ENCODE measurements around the gene CBLN3. TPM values are rescaled to one million over a fixed set of nuclear protein-coding genes. Genes with fewer than 3 reads are reported as not detected.
"Not testable (repeated sequence)": the region's sequence is repeated elsewhere in the genome, so short reads cannot be mapped to it uniquely, and the experiment has no call there.

The CBLN3 gene
- 1 to 10 TPM; 3.3 to 5.0 (median 3.9) TPM for total RNA-seq (2021; fragmentation: NEBNext Ultra II Directional; extraction: Animal tissue kit (Norgen Biotek cat#: 25700))
- long read RNA-seq, partial matches to known transcripts, result 0 of 1 reads
- long read RNA-seq, other reads (novel, unspliced or antisense), result 0 of 1 reads

DNA sequence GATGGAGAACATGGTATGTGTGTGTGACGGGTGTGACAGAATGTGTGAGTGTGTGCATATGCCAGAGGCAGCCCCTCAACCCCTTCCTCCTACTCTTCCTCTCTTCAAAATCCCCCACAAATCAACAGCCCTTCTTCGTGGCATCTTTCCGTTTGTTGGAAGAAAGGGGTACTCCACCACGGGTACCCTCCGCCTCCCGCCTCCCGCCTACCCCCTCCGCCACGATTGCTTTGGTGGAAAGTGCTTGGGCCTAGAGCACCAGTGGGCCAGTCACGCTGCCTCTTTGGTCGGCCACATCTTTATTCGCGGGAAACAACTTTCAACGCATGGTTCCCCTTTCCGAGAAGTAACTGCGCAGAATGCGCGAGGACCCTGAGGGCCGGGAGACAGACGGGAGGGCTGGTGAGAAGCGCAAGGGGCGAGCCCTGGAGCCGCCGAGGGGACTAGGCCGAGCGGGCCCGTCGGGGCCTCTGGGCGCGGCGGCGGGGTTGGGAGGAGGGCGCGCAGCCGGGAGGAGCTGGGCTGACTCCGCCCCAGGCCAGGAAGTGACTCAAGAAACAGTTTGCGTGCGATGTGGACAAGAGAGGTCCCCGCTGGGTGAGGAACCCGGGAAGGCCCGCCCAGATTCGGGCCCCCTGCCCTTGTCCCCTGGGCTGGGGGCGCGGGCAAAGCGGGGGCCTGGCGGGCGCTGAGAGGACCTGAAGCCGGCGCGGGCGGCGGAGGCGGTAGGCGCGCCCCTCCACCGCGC is at the start of gene CBLN3, which contains the start of gene KHNYN:
Gene CBLN3, minus strand, starts transcription at position 274 of the 748 bp plus-strand sequence. CDS start 614 bp downstream, outside the sequence.
Gene KHNYN, plus strand, starts transcription at position 560 of the 748 bp plus-strand sequence. CDS start 777 bp downstream, outside the sequence.
- Mint-ChIP-seq H3K9me3 (no peaks in the 10 kb centered on the region), H3K4me1 (ENCODE audit: low read depth) (peaks cover 52% of the 10 kb centered on the region), H3K27ac (peak within 1 kb of the TSS; percentile 96), H3K27me3 (ENCODE audit: insufficient read depth) (peaks cover 2% of the 10 kb centered on the region), H3K36me3 (ENCODE audit: low read depth) (peaks cover 8% of the 10 kb centered on the region), H3K4me3 (peak within 1 kb of the TSS; percentile 86)
- TF ChIP-seq, protein P1, sequence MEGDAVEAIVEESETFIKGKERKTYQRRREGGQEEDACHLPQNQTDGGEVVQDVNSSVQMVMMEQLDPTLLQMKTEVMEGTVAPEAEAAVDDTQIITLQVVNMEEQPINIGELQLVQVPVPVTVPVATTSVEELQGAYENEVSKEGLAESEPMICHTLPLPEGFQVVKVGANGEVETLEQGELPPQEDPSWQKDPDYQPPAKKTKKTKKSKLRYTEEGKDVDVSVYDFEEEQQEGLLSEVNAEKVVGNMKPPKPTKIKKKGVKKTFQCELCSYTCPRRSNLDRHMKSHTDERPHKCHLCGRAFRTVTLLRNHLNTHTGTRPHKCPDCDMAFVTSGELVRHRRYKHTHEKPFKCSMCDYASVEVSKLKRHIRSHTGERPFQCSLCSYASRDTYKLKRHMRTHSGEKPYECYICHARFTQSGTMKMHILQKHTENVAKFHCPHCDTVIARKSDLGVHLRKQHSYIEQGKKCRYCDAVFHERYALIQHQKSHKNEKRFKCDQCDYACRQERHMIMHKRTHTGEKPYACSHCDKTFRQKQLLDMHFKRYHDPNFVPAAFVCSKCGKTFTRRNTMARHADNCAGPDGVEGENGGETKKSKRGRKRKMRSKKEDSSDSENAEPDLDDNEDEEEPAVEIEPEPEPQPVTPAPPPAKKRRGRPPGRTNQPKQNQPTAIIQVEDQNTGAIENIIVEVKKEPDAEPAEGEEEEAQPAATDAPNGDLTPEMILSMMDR (IDR thresholded peaks at IDR 0.05), result no peak
- DNase-seq, result peak; percentile 88

DNA sequence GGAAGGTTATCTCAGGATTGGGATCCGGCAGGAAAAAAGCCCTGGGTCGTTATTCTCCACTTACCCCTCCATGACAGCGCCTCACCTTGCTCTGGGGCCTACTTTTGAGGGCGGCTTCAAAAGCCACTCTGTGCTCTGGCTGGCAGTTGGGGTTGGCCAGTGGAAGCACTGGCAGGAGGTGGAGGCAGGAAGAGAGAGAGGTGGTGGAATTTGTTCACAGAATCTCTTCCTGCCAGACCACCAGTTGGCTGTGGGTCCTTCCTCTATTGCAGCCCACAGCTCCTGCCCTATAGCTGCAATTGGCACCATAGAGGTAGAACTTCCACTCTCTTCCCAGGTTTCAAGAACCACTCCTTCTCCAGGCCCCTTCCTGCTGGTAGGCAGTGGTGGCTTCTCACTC is 45.8 kb upstream of the CBLN3 start:
- no peaks in the 10 kb centered on the region; the same call in 1 of the 2 replicates for H3K27me3 Mint-ChIP-seq (ENCODE audit: insufficient read depth)
- H3K27ac Mint-ChIP-seq, result no peak overlapping the region
- H3K4me1 Mint-ChIP-seq (ENCODE audit: low read depth), result no peaks in the 10 kb centered on the region
- no peak overlapping the region for H3K4me3 Mint-ChIP-seq
- no peaks in the 10 kb centered on the region for H3K9me3 Mint-ChIP-seq
- TF ChIP-seq, protein P1 (IDR thresholded peaks at IDR 0.05), result no peak
- DNase-seq, result no peak
- no peaks in the 10 kb centered on the region for H3K36me3 Mint-ChIP-seq (ENCODE audit: low read depth)

DNA sequence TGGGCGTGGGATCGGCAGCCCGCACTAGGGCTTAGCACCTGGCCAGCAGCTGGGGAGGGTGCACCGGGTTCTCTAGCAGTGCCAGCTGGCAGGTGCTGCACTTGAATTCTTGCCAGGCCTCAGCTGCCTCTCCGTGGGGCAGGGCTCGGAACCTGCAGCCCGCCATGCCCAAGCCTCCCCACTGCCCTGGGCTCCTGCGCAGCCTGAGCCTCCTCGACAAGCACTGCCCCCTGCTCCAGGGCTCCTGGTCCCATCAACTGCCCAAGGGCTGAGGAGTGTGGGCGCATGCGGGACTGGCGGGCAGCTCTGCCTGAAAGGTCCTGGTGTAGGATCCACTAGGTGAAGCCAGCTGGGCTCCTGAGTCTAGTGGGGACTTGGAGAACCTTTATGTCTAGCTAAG is 43.7 kb upstream of the CBLN3 start:
- Mint-ChIP-seq H3K9me3 (no peaks in the 10 kb centered on the region), H3K27me3 (ENCODE audit: insufficient read depth) (no peaks in the 10 kb centered on the region), H3K27ac (no peak overlapping the region), H3K4me1 (ENCODE audit: low read depth) (no peaks in the 10 kb centered on the region), H3K36me3 (ENCODE audit: low read depth) (no peaks in the 10 kb centered on the region), H3K4me3 (no peak overlapping the region)
- TF ChIP-seq, protein P1 (IDR thresholded peaks at IDR 0.05), result no peak
- no peak for DNase-seq

DNA sequence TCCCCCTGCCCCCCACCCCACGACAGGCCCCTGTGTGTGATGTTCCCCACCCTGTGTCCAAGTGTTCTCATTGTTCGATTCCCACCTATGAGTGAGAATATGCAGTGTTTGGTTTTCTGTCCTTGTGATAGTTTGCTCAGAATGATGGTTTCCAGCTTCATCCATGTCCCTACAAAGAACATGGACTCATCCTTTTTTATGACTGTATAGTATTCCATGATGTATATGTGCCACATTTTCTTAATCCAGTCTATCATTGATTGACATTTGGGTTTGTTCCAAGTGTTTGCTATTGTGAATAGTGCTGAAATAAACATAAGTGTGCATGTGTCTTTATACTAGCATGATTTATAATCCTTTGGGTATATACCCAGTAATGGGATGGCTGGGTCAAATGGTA is 41.0 kb upstream of the CBLN3 start:
- H3K36me3 Mint-ChIP-seq (ENCODE audit: low read depth), result not testable (repeated sequence)

DNA sequence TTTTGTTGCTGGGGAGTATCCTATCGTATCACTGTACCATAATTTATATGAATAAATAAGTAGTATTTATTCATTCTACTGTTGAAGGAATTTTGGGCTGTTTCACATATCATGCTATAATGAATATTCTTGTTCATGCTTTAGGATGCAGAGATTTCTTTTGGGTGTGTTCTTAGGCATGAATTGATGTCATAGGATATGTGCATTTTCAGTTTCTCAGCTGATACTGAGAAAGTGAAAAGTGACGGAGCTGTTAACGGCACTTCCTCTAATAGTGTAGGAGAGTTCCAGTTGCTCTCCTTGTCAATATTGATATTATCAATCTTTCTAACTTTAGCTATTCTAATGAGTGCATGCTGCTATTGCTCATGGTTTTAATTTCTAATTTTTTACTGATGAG is 36.3 kb upstream of the CBLN3 start:
- no peaks in the 10 kb centered on the region for H3K9me3 Mint-ChIP-seq
- no peak for DNase-seq
- no peaks in the 10 kb centered on the region for H3K27me3 Mint-ChIP-seq (ENCODE audit: insufficient read depth)

More for the DNA sequence above, 41.0 kb upstream of the CBLN3 start:
- not testable (repeated sequence) for H3K27ac Mint-ChIP-seq; DNase-seq; H3K4me1 Mint-ChIP-seq (ENCODE audit: low read depth); H3K9me3 Mint-ChIP-seq; H3K4me3 Mint-ChIP-seq; H3K27me3 Mint-ChIP-seq (ENCODE audit: insufficient read depth)

More for the DNA sequence above, 36.3 kb upstream of the CBLN3 start:
- Mint-ChIP-seq H3K27ac (no peak overlapping the region), H3K4me1 (ENCODE audit: low read depth) (peaks cover 6% of the 10 kb centered on the region; the same call in 1 of the 2 replicates), H3K36me3 (ENCODE audit: low read depth) (no peaks in the 10 kb centered on the region), H3K4me3 (no peak overlapping the region)
- TF ChIP-seq, protein P1 (IDR thresholded peaks at IDR 0.05), result no peak
